ENCODE results near the gene ZSCAN9. TPM values are rescaled to one million over a fixed set of nuclear protein-coding genes. Genes with fewer than 3 reads are reported as not detected.

Gene ZSCAN9
- total and polyA plus RNA-seq, 2 of the 13 experiments (the other 11 are each of a cell fraction or from before 2014, with no cell fraction given): 14.6 to 17.8 TPM

- TF ChIP-seq AFF4 (CRISPR knock-in tag; IDR thresholded peaks at IDR 0.05) (no peak; the same call in 1 of the 2 replicates), ZNF710 (CRISPR knock-in tag; IDR thresholded peaks at IDR 0.05; ENCODE audit: borderline replicate concordance) (peak; percentile 66; the same call in 1 of the 2 replicates), HIVEP1 (CRISPR knock-in tag; IDR thresholded peaks at IDR 0.05) (peak; percentile 73), ZNF30 (CRISPR knock-in tag; IDR thresholded peaks at IDR 0.05) (peak; percentile 80; the same call in 1 of the 2 replicates), GATAD2A (CRISPR knock-in tag; IDR thresholded peaks at IDR 0.05) (peak; percentile 73), ZSCAN21 (CRISPR knock-in tag; IDR thresholded peaks at IDR 0.05; ENCODE audit: borderline replicate concordance) (peak; percentile 88), SSRP1 (CRISPR knock-in tag; IDR thresholded peaks at IDR 0.05) (no peak), MLX (CRISPR knock-in tag; IDR thresholded peaks at IDR 0.05) (peak; percentile 46; the same call in 1 of the 2 replicates), MZF1 (CRISPR knock-in tag; IDR thresholded peaks at IDR 0.05; ENCODE audit: borderline replicate concordance) (no peak), ZBTB39 (CRISPR knock-in tag; IDR thresholded peaks at IDR 0.05) (no peak), ZNF746 (CRISPR knock-in tag; IDR thresholded peaks at IDR 0.05) (peak; percentile 72), MATR3 (CRISPR knock-in tag; IDR thresholded peaks at IDR 0.05) (no peak), ZBTB44 (CRISPR knock-in tag; IDR thresholded peaks at IDR 0.05) (peak; percentile 78; the same call in 1 of the 2 replicates), GLI4 (CRISPR knock-in tag; IDR thresholded peaks at IDR 0.05; ENCODE audit: borderline replicate concordance) (no peak; the same call in 1 of the 2 replicates), ZNF570 (CRISPR knock-in tag; IDR thresholded peaks at IDR 0.05; ENCODE audit: borderline replicate concordance) (no peak), SMARCC2 (IDR thresholded peaks at IDR 0.05) (no peak), PHF8 (CRISPR knock-in tag; IDR thresholded peaks at IDR 0.05) (peak; percentile 100), KLF11 (CRISPR knock-in tag; IDR thresholded peaks at IDR 0.05) (peak; percentile 86; the same call in 1 of the 2 replicates), CBFB (CRISPR knock-in tag; IDR thresholded peaks at IDR 0.05) (no peak)
Measured at GRCh38 chr6:28266962-28267694, 42.1 kb downstream of the ZSCAN9 start, which contains the start of gene ZSCAN26 (continued).
